Mesenchymal stem cell (in vitro differentiated cells and primary cell): ENCODE results near the gene ZNF836.
A peak's percentile ranks its signal among the peaks of the same experiment; 100 is the strongest.
"Not testable (repeated sequence)": the region's sequence is repeated elsewhere in the genome, so short reads cannot be mapped to it uniquely, and the experiment has no call there.

Source experiments
- DNase-seq: peaks from one replicate; pipeline ENCODE4 v3.0.0-alpha.2; 2013
- H2AFZ ChIP-seq: one replicate; pipeline ENCODE4 v1.6.1; 2013; ENCODE audit warnings: low read depth, mild to moderate bottlenecking, control low read depth, inconsistent platforms, low read length, moderate library complexity
- H2AK5ac ChIP-seq: 2 replicates; pipeline ENCODE4 v1.6.1; 2013; ENCODE audit warnings: low read length, moderate library complexity, mild to moderate bottlenecking, inconsistent platforms; ENCODE audit not compliant: severe bottlenecking
- H2BK120ac ChIP-seq: one replicate; pipeline ENCODE4 v1.6.1; 2013; ENCODE audit warnings: low read depth, mild to moderate bottlenecking, inconsistent platforms, low read length, moderate library complexity
- H2BK12ac ChIP-seq, 2 experiments: one replicate each; pipeline ENCODE4 v1.6.1; 2013; ENCODE audit warnings: inconsistent platforms in 2 of 2, low read length in 2 of 2, mild to moderate bottlenecking in 2 of 2, moderate library complexity in 2 of 2, control low read depth in 1 of 2
- H2BK15ac ChIP-seq: one replicate; pipeline ENCODE4 v1.6.1; 2013; ENCODE audit warnings: mild to moderate bottlenecking, low read depth, inconsistent platforms; ENCODE audit not compliant: poor library complexity, severe bottlenecking
- H2BK5ac ChIP-seq: 2 replicates; pipeline ENCODE4 v1.6.1; 2013; ENCODE audit warnings: low read depth, mild to moderate bottlenecking, low read length, control low read depth, inconsistent platforms; ENCODE audit not compliant: poor library complexity, severe bottlenecking
- H3K14ac ChIP-seq, 2 experiments: one replicate each; pipeline ENCODE4 v1.6.1; 2013; ENCODE audit warnings: inconsistent platforms in 2 of 2, low read length in 2 of 2, control low read depth in 1 of 2, mild to moderate bottlenecking in 1 of 2, moderate library complexity in 1 of 2
- H3K18ac ChIP-seq, 2 experiments: one replicate each; pipeline ENCODE4 v1.6.1; 2013; ENCODE audit warnings: inconsistent platforms in 2 of 2, low read length in 2 of 2, control low read depth in 1 of 2, low read depth in 1 of 2, mild to moderate bottlenecking in 1 of 2
- H3K23ac ChIP-seq, 2 experiments: one replicate each; pipeline ENCODE4 v1.6.1; 2013; ENCODE audit warnings: inconsistent platforms in 2 of 2, low read length in 2 of 2, mild to moderate bottlenecking in 2 of 2, moderate library complexity in 2 of 2, control low read depth in 1 of 2
- H3K27ac ChIP-seq: 2 replicates; pipeline ENCODE4 v1.5.1; 2013; ENCODE audit warnings: mild to moderate bottlenecking, moderate library complexity, low read length, control low read depth, inconsistent platforms; ENCODE audit not compliant: poor library complexity, severe bottlenecking
- H3K27me3 ChIP-seq, 2 experiments: 2 replicates each; pipeline versions ENCODE4 v1.6.1 to v1.7.0; 2013; ENCODE audit warnings: low read length in 2 of 2, mild to moderate bottlenecking in 2 of 2, moderate library complexity in 2 of 2, control low read depth in 1 of 2, inconsistent platforms in 1 of 2; ENCODE audit not compliant: control insufficient read depth in 1 of 2, insufficient read depth in 1 of 2
- H3K36me3 ChIP-seq, 2 experiments: 2 replicates each; pipeline versions ENCODE4 v1.6.1 to v1.7.0; 2013; ENCODE audit warnings: low read length in 2 of 2, control low read depth in 1 of 2, inconsistent platforms in 1 of 2, low read depth in 1 of 2, mild to moderate bottlenecking in 1 of 2; ENCODE audit not compliant: insufficient read depth in 2 of 2, control insufficient read depth in 1 of 2
- H3K4ac ChIP-seq, 2 experiments: one replicate each; pipeline ENCODE4 v1.6.1; 2013; ENCODE audit warnings: inconsistent platforms in 2 of 2, low read length in 2 of 2, mild to moderate bottlenecking in 2 of 2, moderate library complexity in 2 of 2, control low read depth in 1 of 2, low read depth in 1 of 2
- H3K4me1 ChIP-seq: 2 replicates; pipeline ENCODE4 v1.6.1; 2013; ENCODE audit warnings: low read depth, low read length, control low read depth; ENCODE audit not compliant: control insufficient read depth, insufficient read depth
- H3K4me2 ChIP-seq: 2 replicates; pipeline ENCODE4 v1.6.1; 2013; ENCODE audit warnings: low read length, mild to moderate bottlenecking, inconsistent platforms; ENCODE audit not compliant: poor library complexity, severe bottlenecking
- H3K4me3 ChIP-seq, 2 experiments: 2 replicates each; pipeline versions ENCODE4 v1.5.1 to v1.7.0; 2013; ENCODE audit warnings: low read length in 2 of 2, mild to moderate bottlenecking in 2 of 2, control low read depth in 1 of 2, low read depth in 1 of 2; ENCODE audit not compliant: insufficient read depth in 1 of 2
- H3K79me1 ChIP-seq: replicated peaks from 2 replicates; pipeline ENCODE4 v1.6.1; 2013; ENCODE audit warnings: mild to moderate bottlenecking, control low read depth, low read length, inconsistent platforms; ENCODE audit not compliant: poor library complexity, severe bottlenecking
- H3K9ac ChIP-seq: 2 replicates; pipeline ENCODE4 v1.7.0; 2013; ENCODE audit warnings: mild to moderate bottlenecking, low read length, moderate library complexity
- H3K9me3 ChIP-seq: 2 replicates; pipeline ENCODE4 v1.7.0; 2013; ENCODE audit warnings: mild to moderate bottlenecking, low read length; ENCODE audit not compliant: control insufficient read depth
- H4K8ac ChIP-seq: one replicate; pipeline ENCODE4 v1.6.1; 2013; ENCODE audit warnings: inconsistent platforms, mild to moderate bottlenecking, low read length, moderate library complexity
- H4K91ac ChIP-seq: one replicate; pipeline ENCODE4 v1.6.1; 2013; ENCODE audit warnings: mild to moderate bottlenecking, low read length, inconsistent platforms
- WGBS: methylation state at CpG from one replicate; pipeline ENCODE4 v1.1.7; 2013; ENCODE audit warnings: mixed read lengths; 5-methylcytosine and 5-hydroxymethylcytosine counted together

ZNF836 gene

GRCh38 chr19:52211203-52211602 lies 39.8 kb upstream of the ZNF836 start:
- peaks cover 49% of the 10 kb centered on the region for H3K79me1 ChIP-seq
- no peak overlapping the region for H3K14ac ChIP-seq
- H3K18ac ChIP-seq = no peak overlapping the region
- H4K91ac ChIP-seq = no peak overlapping the region
- peaks cover 79 to 94% of the 10 kb centered on the region in 2 experiments for H3K36me3 ChIP-seq
- H3K4me1 ChIP-seq = no peaks in the 10 kb centered on the region
- no peak overlapping the region for H3K9ac ChIP-seq
- no peak overlapping the region for H3K27ac ChIP-seq
- DNase-seq = no peak
- H2BK15ac ChIP-seq = no peak overlapping the region
- H3K23ac ChIP-seq = no peak overlapping the region
- H2BK120ac ChIP-seq = no peak overlapping the region
- WGBS = 98% methylated on average over 20 of the region's 20 CpGs
- no peak overlapping the region for H2BK12ac ChIP-seq
- H3K9me3 ChIP-seq = no peaks in the 10 kb centered on the region
- no peak overlapping the region for H3K4me2 ChIP-seq
- H4K8ac ChIP-seq = no peak overlapping the region
- H2AK5ac ChIP-seq = no peak overlapping the region
- no peak overlapping the region for H3K4me3 ChIP-seq
- no peak overlapping the region for H3K4ac ChIP-seq
- H2BK5ac ChIP-seq = no peak overlapping the region
- H3K27me3 ChIP-seq = no peaks in the 10 kb centered on the region
- H2AFZ ChIP-seq = no peak overlapping the region

- no peak overlapping the region for H3K27ac ChIP-seq
Observed at GRCh38 chr19:52206481-52206880, 35.1 kb upstream of the ZNF836 start.

GRCh38 chr19:52200755-52201391 lies 29.5 kb upstream of the ZNF836 start:
- H2BK120ac ChIP-seq, H2AK5ac ChIP-seq, H2BK15ac ChIP-seq, H3K9me3 ChIP-seq, H3K27me3 ChIP-seq, H3K18ac ChIP-seq, H3K14ac ChIP-seq, H3K4ac ChIP-seq, H4K8ac ChIP-seq, H3K4me1 ChIP-seq, H2BK12ac ChIP-seq, DNase-seq, H3K23ac ChIP-seq, H2BK5ac ChIP-seq, H2AFZ ChIP-seq, H3K4me2 ChIP-seq: not testable (repeated sequence)
- peak overlapping the region in 1 of 2 experiments; percentile 3 for H3K4me3 ChIP-seq
- peak overlapping the region; percentile 22 for H4K91ac ChIP-seq
- H3K27ac ChIP-seq = peak overlapping the region; percentile 21
- peaks cover 24% of the 10 kb centered on the region for H3K79me1 ChIP-seq
- H3K36me3 ChIP-seq = peaks cover 53 to 78% of the 10 kb centered on the region in 2 experiments
- 90% methylated on average over 17 of the region's 17 CpGs for WGBS
- H3K9ac ChIP-seq = peak overlapping the region; percentile 79

More at GRCh38 chr19:52206481-52206880, 35.1 kb upstream of the ZNF836 start:
- Histone ChIP-seq H2BK120ac (no peak overlapping the region), H2BK5ac (no peak overlapping the region), H3K79me1 (peaks cover 48% of the 10 kb centered on the region), H2AFZ (no peak overlapping the region), H3K36me3 (peaks cover 73 to 94% of the 10 kb centered on the region in 2 experiments), H3K23ac (no peak overlapping the region), H4K91ac (no peak overlapping the region), H3K9me3 (no peaks in the 10 kb centered on the region), H2AK5ac (no peak overlapping the region), H3K27me3 (no peaks in the 10 kb centered on the region), H3K14ac (no peak overlapping the region), H3K4ac (no peak overlapping the region), H2BK12ac (no peak overlapping the region), H2BK15ac (no peak overlapping the region), H4K8ac (no peak overlapping the region), H3K4me1 (no peaks in the 10 kb centered on the region), H3K4me2 (no peak overlapping the region), H3K18ac (no peak overlapping the region), H3K9ac (no peak overlapping the region), H3K4me3 (no peak overlapping the region)
- WGBS = 97% methylated on average over 5 of the region's 5 CpGs
- DNase-seq = no peak

- H2AFZ ChIP-seq = no peak overlapping the region
- H3K4me3 ChIP-seq = peak overlapping the region in 1 of 2 experiments; percentile 2
- H3K18ac ChIP-seq = no peak overlapping the region
- no peak overlapping the region for H2BK12ac ChIP-seq
- peak; percentile 82 for DNase-seq
- H2BK120ac ChIP-seq = no peak overlapping the region
- no peak overlapping the region for H4K8ac ChIP-seq
- no peaks in the 10 kb centered on the region for H3K27me3 ChIP-seq
- H3K9ac ChIP-seq = peak overlapping the region; percentile 79
- H3K4ac ChIP-seq = no peak overlapping the region
- peaks cover 21% of the 10 kb centered on the region for H3K79me1 ChIP-seq
- H2BK5ac ChIP-seq = no peak overlapping the region
- WGBS = 57% methylated on average over 6 of the region's 7 CpGs
- no peak overlapping the region for H3K4me2 ChIP-seq
- peak overlapping the region; percentile 21 for H3K27ac ChIP-seq
- no peak overlapping the region for H3K14ac ChIP-seq
- H3K23ac ChIP-seq = no peak overlapping the region
- no peaks in the 10 kb centered on the region for H3K9me3 ChIP-seq
- H2AK5ac ChIP-seq = no peak overlapping the region
- H3K36me3 ChIP-seq = peaks cover 52 to 78% of the 10 kb centered on the region in 2 experiments
- peaks cover 7% of the 10 kb centered on the region for H3K4me1 ChIP-seq
- H2BK15ac ChIP-seq = no peak overlapping the region
- no peak overlapping the region for H4K91ac ChIP-seq
Observed at GRCh38 chr19:52200044-52200443, 28.6 kb upstream of the ZNF836 start.
